HG02870 (cell line): ENCODE measurements around the gene ASAP2.
A peak's percentile ranks its signal among the peaks of the same experiment; 100 is the strongest.

ENCODE experiments used
- ATAC-seq: cut with Tn5 transposase; IDR thresholded peaks from one replicate; pipeline ENCODE4 v1.9.1; 2021; ENCODE audit warnings: mild to moderate bottlenecking, moderate library complexity; ENCODE audit not compliant: unreplicated experiment

The ASAP2 gene

DNA sequence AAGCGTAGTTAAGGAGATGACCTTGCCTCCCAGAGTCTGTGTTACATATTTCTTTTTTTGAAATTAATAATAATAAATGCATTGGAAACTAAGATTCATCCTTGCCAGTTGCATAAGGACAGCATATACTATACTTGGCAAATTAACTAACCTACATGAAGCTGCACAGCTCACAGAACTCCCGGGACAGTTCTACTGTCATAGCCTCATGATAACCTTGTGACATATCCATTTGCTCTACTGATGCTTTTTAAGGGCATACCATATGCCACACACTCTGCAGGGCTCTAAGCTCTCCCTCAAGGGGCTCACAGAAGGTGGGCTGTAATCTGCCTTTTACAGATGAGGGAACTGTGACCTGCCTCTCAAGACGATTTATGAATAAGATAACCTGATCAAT is 212.9 kb downstream of the ASAP2 start:
- no peak for ATAC-seq

DNA sequence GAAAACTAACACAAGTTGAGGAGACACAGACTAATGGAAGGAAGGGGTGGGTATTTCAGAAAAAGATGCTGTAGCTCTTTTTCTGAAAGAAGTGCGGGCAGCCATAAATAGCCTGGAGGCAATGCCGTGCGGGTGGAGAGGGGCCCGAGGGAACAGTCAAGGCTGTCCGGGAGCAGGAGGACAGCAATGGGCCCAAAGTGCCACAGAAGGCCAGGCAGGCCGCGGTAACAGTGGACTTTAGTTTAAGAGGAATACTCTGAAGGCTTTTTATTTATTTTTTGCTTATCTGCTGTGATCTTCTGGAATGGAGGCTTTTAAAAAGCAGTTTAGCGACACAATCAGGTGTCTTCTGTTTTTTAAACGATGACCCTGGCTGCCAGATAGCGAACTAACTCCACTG is 213.9 kb downstream of the ASAP2 start:
- ATAC-seq, result no peak

DNA sequence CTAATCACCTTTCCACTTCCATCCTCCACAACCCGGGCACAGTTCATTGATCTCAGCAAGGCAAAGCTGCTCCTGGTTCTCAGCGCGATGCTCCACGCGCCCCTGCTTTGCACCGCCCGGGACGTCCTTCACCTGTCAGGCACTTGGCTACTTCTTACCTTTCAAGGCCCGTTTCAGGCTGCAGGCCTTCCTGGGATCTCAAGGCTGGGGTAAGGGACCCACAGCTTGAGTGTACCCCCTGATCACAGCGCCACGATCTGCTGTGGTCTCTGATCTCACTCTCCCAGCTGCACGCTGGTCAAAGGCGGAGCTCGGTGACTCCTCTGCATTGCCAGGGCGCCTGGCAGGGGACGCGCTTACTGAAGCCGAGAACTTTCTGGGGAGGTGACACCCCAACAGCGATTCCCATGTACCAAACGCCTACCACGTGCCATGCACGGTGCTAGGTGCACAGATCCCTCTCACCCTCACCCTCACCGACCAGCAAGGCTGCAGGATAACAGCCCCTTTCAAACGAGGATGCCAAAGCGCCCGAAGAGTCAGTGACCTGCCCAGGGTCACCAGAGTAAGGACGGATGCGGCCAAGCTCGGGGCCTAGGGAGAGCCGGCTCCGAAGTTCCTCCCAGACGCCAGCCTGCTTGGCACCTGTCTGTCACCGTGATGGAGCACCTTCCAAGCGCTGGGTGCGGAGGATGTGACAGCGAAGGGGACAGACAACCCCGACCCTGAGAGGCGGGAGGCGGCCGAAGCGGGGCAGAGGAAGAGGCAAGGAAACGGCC is 215.9 kb downstream of the ASAP2 start:
- peak; percentile 30 for ATAC-seq

DNA sequence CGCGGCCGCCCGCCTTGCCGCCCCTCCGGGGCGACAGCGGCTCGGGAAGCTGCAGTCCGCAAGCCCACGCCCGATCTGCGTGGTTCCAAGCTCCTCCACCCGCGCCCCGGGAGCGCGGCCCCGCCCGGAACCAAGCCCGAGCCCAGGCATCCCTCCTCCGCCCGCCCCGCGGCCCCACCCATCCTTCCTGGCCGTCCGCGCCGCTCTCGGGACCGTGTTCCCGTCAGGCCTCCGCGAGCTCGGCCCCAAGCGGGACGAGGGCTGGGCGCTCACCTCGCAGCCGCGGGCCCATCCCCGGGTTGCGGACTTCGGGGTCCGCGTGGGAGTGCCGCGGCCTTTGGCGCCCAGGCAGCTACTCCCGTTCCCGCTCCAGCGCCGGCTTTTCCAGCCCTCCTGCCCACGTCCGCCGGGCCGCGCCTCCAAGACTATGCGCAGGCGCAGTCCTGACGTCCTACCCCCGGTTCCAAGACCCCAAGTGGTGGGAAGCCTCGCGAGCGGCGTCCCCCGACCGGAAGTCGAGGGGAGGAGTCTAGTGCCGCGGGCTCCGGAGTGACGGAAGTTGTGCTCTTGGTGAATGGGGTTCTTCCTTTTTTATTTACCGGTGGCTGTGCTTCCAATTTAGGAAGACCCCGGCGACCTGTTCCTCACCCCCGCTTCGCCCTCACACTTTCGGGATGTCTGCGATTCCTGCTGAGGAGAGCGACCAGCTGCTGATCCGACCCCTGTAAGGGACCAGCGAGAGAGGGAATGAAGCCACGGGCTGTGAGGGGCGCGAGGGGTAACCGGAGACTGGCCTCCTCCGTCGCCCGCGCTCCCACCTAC is 216.7 kb downstream of the ASAP2 start, which contains the start of the genes CPSF3 and ITGB1BP1:
TSS of gene CPSF3 (plus strand) at position 555 of the 822 bp plus-strand sequence. CDS start at position 675, 120 bp downstream.
TSS of gene ITGB1BP1 (minus strand) at position 429 of the 822 bp plus-strand sequence. CDS start 4,831 bp downstream, outside the sequence.
- ATAC-seq, result peak; percentile 82

DNA sequence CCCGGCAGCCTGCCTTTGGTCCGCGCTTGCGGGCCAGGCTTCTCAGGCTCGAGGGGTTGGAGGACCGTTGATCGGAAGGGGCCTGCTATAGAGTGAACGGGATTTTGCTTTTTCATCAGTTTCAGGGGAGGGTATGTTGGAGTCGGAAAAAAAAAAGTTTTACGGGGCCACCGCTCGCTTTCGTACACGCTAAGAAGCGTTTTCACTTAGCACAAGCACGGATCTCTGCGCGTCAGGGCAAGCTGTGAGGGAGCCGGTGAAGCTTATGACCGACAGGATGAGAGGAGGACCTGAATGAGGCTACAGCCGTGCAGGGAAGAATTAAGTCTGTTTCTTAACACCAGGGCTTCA is 217.3 kb downstream of the ASAP2 start:
- peak; percentile 8 for ATAC-seq

DNA sequence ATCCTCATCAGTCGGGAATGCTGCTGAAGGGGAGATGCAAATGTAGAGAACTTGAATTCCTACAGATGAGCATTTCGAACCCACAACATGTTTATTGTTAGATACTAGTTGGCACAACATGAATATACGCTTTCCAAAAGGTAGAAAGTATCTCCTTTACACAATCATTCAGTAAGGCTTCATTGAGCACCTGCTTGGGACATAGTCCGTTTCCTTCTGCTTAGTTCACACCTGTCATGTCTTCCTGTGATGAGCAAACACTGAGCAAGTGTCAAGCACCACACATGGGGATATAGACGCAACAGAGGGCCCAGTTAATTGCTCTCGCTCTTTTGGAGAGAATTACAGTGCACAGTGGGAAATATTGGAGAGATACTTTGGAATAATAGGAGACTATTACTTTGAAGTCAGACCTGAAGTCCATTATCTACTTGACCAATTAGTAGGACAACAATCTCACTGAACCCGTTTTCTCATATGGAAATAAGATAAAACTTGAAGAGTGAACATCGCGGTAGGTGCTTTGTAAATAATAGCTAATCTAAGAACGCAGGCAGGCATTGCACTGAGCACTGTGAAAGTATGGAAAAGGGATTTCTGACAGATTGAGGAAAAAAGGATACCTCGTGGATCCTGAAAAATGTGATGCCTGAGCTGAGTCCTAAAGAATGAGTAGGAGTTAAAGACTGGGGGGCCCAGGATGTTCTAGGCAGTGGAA is 218.0 kb downstream of the ASAP2 start:
- no peak for ATAC-seq

DNA sequence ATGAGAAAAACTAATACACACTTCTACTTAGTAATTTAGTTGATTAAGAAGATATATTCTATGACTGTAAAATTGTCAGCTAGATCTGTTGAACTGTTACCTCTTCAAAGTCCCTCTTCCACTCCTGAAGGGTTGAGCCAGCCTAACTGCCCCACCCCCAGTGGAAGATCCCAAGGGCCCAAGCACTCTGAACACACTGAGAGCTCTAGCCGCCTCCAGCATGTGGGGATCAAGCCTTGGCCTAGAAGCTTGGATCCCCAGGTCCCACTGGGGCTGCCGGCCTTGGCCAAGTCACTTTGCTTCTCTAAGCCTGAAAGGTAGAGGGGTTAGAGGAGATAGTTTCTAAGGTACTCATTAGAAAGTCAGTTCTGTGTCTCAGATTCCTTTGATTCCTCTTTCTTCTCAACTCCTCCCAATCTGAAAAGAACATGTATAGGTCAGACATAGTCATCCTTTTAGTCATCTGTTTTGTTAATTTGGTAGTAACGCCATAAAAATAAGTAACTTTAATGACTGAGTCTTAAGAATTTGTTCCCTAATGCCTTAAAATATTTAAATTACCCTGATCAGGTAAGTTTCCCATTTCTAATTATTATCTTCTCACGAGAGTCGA is 222.5 kb downstream of the ASAP2 start:
- no peak for ATAC-seq

DNA sequence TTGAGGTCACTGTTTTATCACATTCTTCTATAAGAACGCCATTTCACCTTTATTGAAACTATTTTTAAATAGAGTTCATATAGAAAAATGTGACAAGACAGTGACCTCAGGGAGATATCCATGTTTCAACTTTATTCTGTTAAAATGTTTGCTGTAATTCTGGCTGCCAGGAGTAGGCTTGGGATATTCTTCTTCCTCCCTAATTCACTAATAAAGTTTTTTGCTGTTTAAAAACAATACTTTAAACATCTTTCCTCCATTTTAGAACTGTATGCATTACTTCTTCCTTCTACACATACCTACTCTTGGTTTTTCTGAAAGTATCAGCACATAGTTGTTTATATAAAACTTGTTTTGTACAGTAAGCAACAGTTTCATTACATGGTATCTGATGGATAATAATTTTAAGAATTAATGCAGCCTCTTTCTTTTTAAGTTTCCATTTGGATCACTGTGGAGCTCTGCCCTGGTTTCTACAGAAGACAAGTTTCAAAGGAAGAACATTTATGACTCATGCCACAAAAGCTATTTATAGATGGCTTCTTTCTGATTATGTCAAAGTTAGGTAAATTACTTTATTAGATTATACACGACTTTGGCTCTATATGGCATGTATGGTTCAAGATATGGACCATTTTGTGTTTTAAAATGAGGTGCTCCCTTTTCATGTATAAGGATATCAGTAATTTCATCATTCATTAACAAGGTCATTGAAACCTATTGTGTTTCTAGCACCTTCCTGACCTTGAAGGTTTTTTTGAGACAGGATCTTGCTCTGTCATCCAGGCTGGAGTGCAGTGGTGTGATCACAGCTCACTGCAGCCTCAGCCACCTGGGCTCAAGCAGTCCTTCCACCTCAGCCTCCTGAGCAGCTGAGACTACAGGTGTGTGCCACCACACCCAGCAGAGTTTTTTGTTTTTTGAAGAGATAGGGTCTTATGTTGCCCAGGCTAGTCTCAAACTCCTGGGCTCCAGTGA is 224.0 kb downstream of the ASAP2 start:
- ATAC-seq, result no peak

DNA sequence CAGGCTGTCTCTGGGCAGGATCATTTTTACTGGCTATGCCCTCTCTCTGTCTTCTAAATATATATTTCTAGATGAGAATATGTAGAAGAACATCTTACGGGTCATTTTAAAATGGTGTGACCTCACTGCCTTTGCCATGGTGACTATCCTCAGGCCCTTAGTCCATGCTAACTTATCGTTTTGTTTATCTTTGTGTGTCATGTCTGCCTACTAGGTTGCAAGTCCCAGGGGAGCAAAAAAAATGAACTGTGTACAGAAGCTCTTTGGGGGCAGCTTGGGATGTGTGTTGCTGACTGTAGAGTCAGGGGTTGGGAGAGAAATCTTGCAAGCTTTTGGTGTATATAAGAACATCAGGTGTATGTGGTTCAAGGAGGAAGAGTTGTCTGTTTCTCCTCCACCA is 227.9 kb downstream of the ASAP2 start:
- no peak for ATAC-seq

DNA sequence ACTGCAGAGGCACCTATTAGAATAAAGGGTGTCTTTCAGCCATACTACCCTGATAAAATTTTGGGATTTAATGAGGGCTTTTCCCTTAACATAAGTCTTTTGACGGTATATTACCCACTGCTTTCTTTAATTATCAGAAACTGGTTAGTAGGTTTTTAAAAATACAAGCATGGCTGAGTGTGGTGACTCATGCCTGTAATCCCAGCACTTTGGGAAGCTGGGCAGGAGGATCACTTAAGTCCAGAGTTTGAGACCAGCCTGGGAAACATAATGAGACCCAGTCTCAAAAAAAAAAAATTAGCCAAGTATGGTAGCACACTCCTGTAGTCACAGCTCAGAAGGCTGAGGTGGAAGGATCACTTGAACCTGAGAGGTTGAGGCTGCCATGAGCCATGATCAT is 232.9 kb downstream of the ASAP2 start:
- no peak for ATAC-seq

DNA sequence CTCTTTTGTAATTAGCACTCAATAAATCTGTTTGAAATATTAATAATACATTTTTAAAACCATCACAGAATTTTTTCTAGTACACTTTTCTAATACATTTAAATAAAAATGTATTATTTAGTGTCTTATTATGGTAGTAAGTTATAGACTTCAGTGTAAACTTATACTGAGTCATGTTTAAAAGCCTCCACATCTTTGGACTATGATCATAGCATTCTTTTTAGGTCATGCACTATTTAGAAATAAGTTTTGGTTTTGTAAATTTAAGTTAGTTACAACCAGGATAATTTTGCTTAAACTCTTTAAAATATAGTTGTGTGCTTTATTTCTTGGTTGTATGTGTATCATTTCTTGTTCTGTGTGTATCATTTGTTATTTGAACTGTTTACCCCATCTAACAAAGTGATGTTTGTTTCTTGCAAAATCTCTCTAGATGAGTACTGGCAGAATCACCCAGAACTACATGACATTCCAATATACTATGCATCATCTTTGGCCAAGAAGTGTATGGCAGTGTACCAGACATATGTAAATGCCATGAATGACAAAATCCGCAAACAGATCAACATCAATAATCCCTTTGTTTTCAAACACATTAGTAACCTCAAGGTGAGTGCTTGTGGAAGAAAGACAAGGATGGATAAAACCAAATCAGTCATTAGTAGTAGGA is 233.6 kb downstream of the ASAP2 start:
- no peak for ATAC-seq

DNA sequence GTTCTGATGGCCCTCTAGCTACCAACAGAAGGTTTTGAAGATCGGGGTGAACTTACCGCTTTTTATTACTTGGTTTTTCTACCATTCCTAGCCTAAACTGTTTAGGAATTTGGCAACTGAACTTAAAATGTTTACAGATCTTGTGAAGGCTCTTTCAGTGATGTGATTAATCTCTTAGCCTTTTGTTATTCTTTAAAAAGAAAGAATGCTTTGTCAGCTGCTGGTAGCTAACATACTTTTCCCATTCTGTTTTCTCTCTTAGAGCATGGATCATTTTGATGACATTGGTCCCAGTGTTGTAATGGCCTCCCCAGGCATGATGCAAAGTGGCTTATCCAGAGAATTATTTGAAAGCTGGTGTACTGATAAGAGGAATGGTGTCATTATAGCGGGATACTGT is 234.9 kb downstream of the ASAP2 start:
- no peak for ATAC-seq

DNA sequence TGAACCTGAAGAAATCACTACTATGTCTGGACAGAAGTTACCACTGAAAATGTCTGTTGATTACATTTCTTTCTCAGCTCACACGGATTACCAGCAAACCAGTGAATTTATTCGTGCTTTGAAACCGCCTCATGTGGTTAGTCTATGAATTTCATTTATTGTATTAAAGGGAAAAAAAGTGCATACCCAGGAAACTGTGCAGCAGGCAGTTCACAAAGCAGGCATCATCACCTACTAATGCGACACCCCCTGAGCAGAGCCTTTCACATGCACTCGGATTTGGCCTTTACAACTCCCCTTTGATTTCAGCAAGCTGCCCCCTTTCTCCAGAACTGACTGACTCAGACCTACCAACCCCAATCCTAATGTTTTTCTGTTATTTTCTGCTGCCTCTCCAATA is 236.9 kb downstream of the ASAP2 start:
- ATAC-seq, result no peak

DNA sequence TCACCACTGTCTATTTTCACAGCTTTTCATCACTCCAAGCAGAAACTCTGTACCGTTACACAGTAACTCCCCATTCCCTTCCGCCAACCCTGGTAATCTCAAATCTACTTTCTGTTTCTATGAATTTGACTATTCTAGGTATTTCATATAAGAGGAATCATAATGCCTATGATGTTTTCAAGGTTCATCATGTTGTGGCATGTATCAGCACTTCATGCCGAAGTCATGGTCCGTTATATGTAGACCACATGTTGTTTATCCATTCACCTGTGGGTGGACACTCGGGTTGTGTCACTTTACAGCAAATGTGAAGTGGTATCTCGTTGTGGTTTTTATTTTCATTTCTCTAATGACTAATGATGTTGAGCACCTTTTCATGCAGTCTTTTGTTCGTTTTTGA is 238.5 kb downstream of the ASAP2 start:
- no peak for ATAC-seq

DNA sequence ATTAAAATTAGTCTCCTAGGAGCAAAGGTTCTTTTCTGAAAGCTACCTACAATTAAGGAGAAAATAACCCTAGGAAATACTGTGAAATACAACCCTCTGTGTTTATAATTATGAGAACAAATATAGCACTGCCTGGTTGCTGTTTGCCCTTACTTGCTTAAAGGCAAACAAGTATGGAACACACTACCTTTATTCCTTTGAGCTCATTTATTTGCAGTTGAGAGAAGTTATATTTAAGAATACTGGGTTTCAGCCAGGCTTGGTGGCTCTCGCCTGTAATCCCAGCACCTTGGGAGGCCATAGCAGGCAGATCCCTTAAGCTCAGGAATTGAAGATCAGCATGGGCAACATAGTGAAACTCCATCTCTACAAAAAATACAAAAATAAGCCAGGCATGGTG is 244.6 kb downstream of the ASAP2 start:
- ATAC-seq, result no peak
